Spleen (tissue), 7 donors: ENCODE data around the gene HNMT.

Experiments used
- CTCF ChIP-seq, 11 experiments: fragments of 200-600 bp in 7 of 11; fragments of 450-650 bp in 4 of 11; sonication (generic) in 4 of 11; IDR thresholded peaks in 8 of 11; conservative IDR thresholded peaks in 3 of 11; 1 replicate in 7 of 11; 2 replicates in 4 of 11; pipeline versions ENCODE4 v1.4.0 to v1.8.0; 2016 to 2021; ENCODE audit warnings: antibody characterized with exemption in 11 of 11, inconsistent platforms in 4 of 11, mild to moderate bottlenecking in 1 of 11
- POLR2A ChIP-seq, 3 donors: fragments of 450-650 bp; IDR thresholded peaks; one replicate each; pipeline ENCODE4 v1.5.1; 2017; ENCODE audit warnings: antibody characterized with exemption in 3 of 3, mild to moderate bottlenecking in 1 of 3
- donor health status: DM: no; HTN: no; CAD: no; lungs with moderate emphysema.
- donor health status: DM: no; HTN: no; CAD: no.
- donor health status: DM: no; HTN: no; CAD: no.

- TF ChIP-seq POLR2A (IDR thresholded peaks at IDR 0.05): no peak
- no peak for TF ChIP-seq CTCF (IDR thresholded peaks at IDR 0.05 in 8 of 11, conservative IDR thresholded peaks at IDR 0.05 in 3 of 11)
Observed at GRCh38 chr2:137927846-137928245, 36.4 kb upstream of the HNMT start.
